Breast epithelium (tissue), 4 donors: Measurements from ENCODE around the gene TFB1M. TPM values are rescaled to one million over a fixed set of nuclear protein-coding genes. Genes with fewer than 3 reads are reported as not detected.

Experiments used
- DNase-seq, 2 donors: peaks; one replicate each; pipeline ENCODE4 v3.0.0-alpha.2; 2019; ENCODE audit warnings: low spot score in 2 of 2
- H3K27ac ChIP-seq, 2 donors: fragments of 200-600 bp; sonication (generic) in 1 of 2; one replicate each; pipeline ENCODE4 v1.5.1; 2016 to 2019; ENCODE audit warnings: mild to moderate bottlenecking in 1 of 2
- H3K27me3 ChIP-seq, 2 donors: fragments of 200-600 bp; sonication (generic) in 1 of 2; one replicate each; pipeline versions ENCODE4 v1.5.1 to v1.6.0; 2017 to 2019; ENCODE audit warnings: control low read depth in 1 of 2, mild to moderate bottlenecking in 1 of 2
- H3K36me3 ChIP-seq: fragments of 200-600 bp; one replicate; pipeline ENCODE4 v1.5.1; 2019
- H3K4me1 ChIP-seq, 2 donors: fragments of 200-600 bp; sonication (generic); one replicate each; pipeline ENCODE4 v1.5.1; 2016 to 2019; ENCODE audit warnings: control low read depth in 1 of 2
- H3K4me3 ChIP-seq, 3 donors: fragments of 200-600 bp; sonication (generic); 1 replicate in 2 of 3; 2 replicates in 1 of 3; pipeline ENCODE4 v1.5.1; 2016 to 2019; ENCODE audit warnings: mild to moderate bottlenecking in 3 of 3, moderate library complexity in 2 of 3
- H3K9me3 ChIP-seq, 2 donors: fragments of 200-600 bp; sonication (generic) in 1 of 2; one replicate each; pipeline ENCODE4 v1.5.1; 2016 to 2019; ENCODE audit warnings: control low read depth in 1 of 2
- CTCF ChIP-seq, 3 donors: fragments of 450-650 bp; IDR thresholded peaks; one replicate each; pipeline ENCODE4 v1.5.1; 2016 to 2017; ENCODE audit warnings: antibody characterized with exemption in 3 of 3, mild to moderate bottlenecking in 3 of 3, moderate library complexity in 3 of 3
- POLR2A ChIP-seq: fragments of 450-650 bp; IDR thresholded peaks from one replicate; pipeline ENCODE4 v1.6.1; 2016; ENCODE audit warnings: antibody characterized with exemption, mild to moderate bottlenecking, moderate library complexity
- POLR2AphosphoS5 ChIP-seq, 3 donors: sonication (generic); formaldehyde crosslinking; IDR thresholded peaks; one replicate each; pipeline ENCODE4 v1.6.1; 2017; ENCODE audit warnings: antibody characterized with exemption in 3 of 3
- intact Hi-C: fragments of 100-400 bp; cut with DNase I; formaldehyde crosslinking; loops from one replicate; pipeline ENCODE4 v1.15.1; 2023; ENCODE audit warnings: low total_unique reads
- total RNA-seq, 3 donors: library from RNA; depleted of rRNA; stranded (reverse); fragments of >200 nt; gene quantifications; one replicate each; pipeline ENCODE4 v1.1.0, GENCODE V29; 2016

Gene TFB1M
- total RNA-seq, 3 donors from 2014 or later = 9.9 to 28.5 (median 18.4) TPM

GRCh38 chr6:155250701-155251381 is 63.4 kb downstream of the TFB1M start:
- no peak for TF ChIP-seq CTCF (IDR thresholded peaks at IDR 0.05)
- no peak for TF ChIP-seq POLR2A
- TF ChIP-seq POLR2AphosphoS5 (IDR thresholded peaks at IDR 0.05) = no peak
- no peaks in the 10 kb centered on the region for H3K9me3 ChIP-seq
- no peak for DNase-seq
- H3K27me3 ChIP-seq = no peaks in the 10 kb centered on the region
- H3K4me3 ChIP-seq = no peak overlapping the region
- intact Hi-C loops = no loop called here
- H3K4me1 ChIP-seq = no peaks in the 10 kb centered on the region
- H3K36me3 ChIP-seq = no peaks in the 10 kb centered on the region
- no peak overlapping the region for H3K27ac ChIP-seq

- no peaks in the 10 kb centered on the region for H3K36me3 ChIP-seq
- intact Hi-C loops = no loop called here
- H3K4me1 ChIP-seq = no peaks in the 10 kb centered on the region
- H3K27me3 ChIP-seq = no peaks in the 10 kb centered on the region
- H3K4me3 ChIP-seq = no peak overlapping the region
- no peak overlapping the region for H3K27ac ChIP-seq
- TF ChIP-seq POLR2AphosphoS5 (IDR thresholded peaks at IDR 0.05) (no peak), CTCF (IDR thresholded peaks at IDR 0.05) (peak; percentile 26 to 70 (median 54)), POLR2A (no peak)
- peak in 1 of 2 donors; percentile 48 for DNase-seq
- H3K9me3 ChIP-seq = no peaks in the 10 kb centered on the region
These were observed 66.0 kb downstream of the TFB1M start for GRCh38 chr6:155248008-155249001.

- Histone ChIP-seq H3K4me3 (no peak overlapping the region), H3K4me1 (no peaks in the 10 kb centered on the region), H3K9me3 (no peaks in the 10 kb centered on the region), H3K36me3 (no peaks in the 10 kb centered on the region), H3K27me3 (no peaks in the 10 kb centered on the region), H3K27ac (no peak overlapping the region)
- intact Hi-C loops = no loop called here
- no peak for DNase-seq
- no peak for TF ChIP-seq POLR2AphosphoS5 (IDR thresholded peaks at IDR 0.05)
- TF ChIP-seq POLR2A = no peak
- no peak for TF ChIP-seq CTCF (IDR thresholded peaks at IDR 0.05)
These were observed 66.7 kb downstream of the TFB1M start for GRCh38 chr6:155247618-155248007.

GRCh38 chr6:155246825-155247224 is 67.5 kb downstream of the TFB1M start:
- no peak overlapping the region for H3K4me3 ChIP-seq
- no peaks in the 10 kb centered on the region for H3K27me3 ChIP-seq
- H3K9me3 ChIP-seq = no peaks in the 10 kb centered on the region
- H3K27ac ChIP-seq = no peak overlapping the region
- no peak for DNase-seq
- no peaks in the 10 kb centered on the region for H3K4me1 ChIP-seq
- H3K36me3 ChIP-seq = no peaks in the 10 kb centered on the region
- intact Hi-C loops = no loop called here
- TF ChIP-seq POLR2AphosphoS5 (IDR thresholded peaks at IDR 0.05) (no peak), CTCF (IDR thresholded peaks at IDR 0.05) (no peak), POLR2A (no peak)

GRCh38 chr6:155245831-155246230 is 68.5 kb downstream of the TFB1M start:
- no peaks in the 10 kb centered on the region for H3K27me3 ChIP-seq
- H3K4me1 ChIP-seq = no peaks in the 10 kb centered on the region
- no peak for DNase-seq
- no peaks in the 10 kb centered on the region for H3K9me3 ChIP-seq
- intact Hi-C loops = no loop called here
- no peaks in the 10 kb centered on the region for H3K36me3 ChIP-seq
- TF ChIP-seq CTCF (IDR thresholded peaks at IDR 0.05) = no peak
- no peak for TF ChIP-seq POLR2AphosphoS5 (IDR thresholded peaks at IDR 0.05)
- TF ChIP-seq POLR2A = no peak
- no peak overlapping the region for H3K4me3 ChIP-seq
- H3K27ac ChIP-seq = no peak overlapping the region
